ENCODE measurements around the gene TRIM69. TPM values are rescaled to one million over a fixed set of nuclear protein-coding genes. Genes with fewer than 3 reads are reported as not detected.
"Not testable (repeated sequence)": the region's sequence is repeated elsewhere in the genome, so short reads cannot be mapped to it uniquely, and the experiment has no call there.

TRIM69 gene
- total and polyA plus RNA-seq, 4 donors: 28.9 to 55.1 (median 46.1) TPM

DNA sequence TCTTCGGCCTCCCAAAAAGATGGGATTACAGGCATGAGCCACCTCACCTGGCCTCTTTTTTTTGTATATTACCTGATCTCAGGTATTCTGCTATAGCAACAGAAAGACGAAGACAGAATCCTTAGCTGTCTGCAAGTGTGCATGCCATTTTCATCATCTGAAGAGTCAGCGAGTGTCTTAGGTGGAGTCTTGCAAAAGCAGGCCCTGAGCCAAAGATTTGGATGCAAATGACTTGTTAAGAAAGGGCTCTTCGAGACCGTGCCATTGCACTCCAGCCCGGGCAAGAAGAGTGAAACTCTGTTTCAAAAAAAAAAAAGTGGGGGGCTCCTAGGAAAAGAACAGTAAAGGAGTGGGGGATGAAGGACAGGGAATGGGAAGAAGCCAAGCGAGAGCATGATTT lies 10.2 kb upstream of the TRIM69 start:
- WGBS (ENCODE audit: insufficient coverage): 69% methylated on average over 5 of the region's 7 CpGs
- Histone ChIP-seq H3K27me3 (ENCODE audit: control insufficient read depth, insufficient read depth, low read length) (no peaks in the 10 kb centered on the region), H3K4me1 (ENCODE audit: control insufficient read depth, insufficient read depth, low read length) (peaks cover 11% of the 10 kb centered on the region), H3K4me3 (ENCODE audit: low read depth, low read length) (no peak overlapping the region), H3K9me3 (ENCODE audit: control insufficient read depth, insufficient read depth, low read length) (no peaks in the 10 kb centered on the region), H3K27ac (ENCODE audit: low read depth, low read length) (peak overlapping the region; percentile 6), H3K36me3 (ENCODE audit: control insufficient read depth, insufficient read depth, low read length) (no peaks in the 10 kb centered on the region)
- no peak for DNase-seq (ENCODE audit: low read depth in 4 of 6, low spot score in 6 of 6)

DNA sequence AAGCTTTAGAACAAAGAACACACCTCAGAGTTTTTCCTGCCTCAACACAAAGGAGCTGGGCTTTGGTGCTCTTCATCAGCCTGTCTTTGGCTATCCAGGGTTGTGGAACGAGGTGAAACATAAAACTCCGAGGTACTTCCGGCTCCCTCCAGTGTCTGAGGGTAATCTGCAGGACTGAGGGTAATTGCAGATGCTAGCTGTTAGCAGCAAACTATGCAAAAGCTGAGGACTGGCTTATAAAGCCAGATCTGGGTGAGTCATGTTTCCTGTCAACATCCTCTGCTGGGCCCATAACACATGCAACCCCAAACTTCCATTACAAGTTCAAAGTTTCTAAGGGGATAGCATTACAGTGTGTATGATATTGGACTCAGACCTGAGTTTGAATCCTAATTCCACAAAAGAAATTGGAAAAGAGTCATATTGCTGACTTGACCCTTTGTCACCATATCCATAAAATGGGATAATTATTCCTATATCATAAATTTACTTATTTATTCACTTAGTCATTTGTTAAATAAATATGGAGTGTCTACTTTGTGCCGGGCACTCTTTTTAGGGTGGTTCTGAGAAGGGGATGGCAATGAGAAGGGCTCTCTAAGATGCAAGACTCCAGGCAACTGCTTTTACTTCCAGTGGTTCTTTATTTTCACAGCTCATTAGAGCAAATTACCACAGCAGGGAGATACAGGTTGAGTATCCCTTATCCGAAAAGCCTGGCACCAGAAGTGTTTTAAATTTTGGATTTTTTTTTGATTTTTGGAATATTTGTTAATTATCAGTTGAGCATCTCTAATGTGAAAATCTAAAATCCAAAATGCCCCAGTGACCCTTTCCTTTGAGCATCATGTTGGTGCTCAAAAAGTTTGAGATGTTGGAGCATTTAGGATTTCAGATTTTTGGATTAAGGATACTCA lies 9.5 kb upstream of the TRIM69 start:
- Histone ChIP-seq H3K36me3 (ENCODE audit: control insufficient read depth, insufficient read depth, low read length) (no peaks in the 10 kb centered on the region), H3K9me3 (ENCODE audit: control insufficient read depth, insufficient read depth, low read length) (no peaks in the 10 kb centered on the region), H3K4me3 (ENCODE audit: low read depth, low read length) (no peak overlapping the region), H3K4me1 (ENCODE audit: control insufficient read depth, insufficient read depth, low read length) (peaks cover 11% of the 10 kb centered on the region), H3K27ac (ENCODE audit: low read depth, low read length) (peak overlapping the region; percentile 6), H3K27me3 (ENCODE audit: control insufficient read depth, insufficient read depth, low read length) (no peaks in the 10 kb centered on the region)
- WGBS (ENCODE audit: insufficient coverage): 60% methylated on average over 2 of the region's 5 CpGs
- DNase-seq (ENCODE audit: low read depth in 4 of 6, low spot score in 6 of 6): no peak

DNA sequence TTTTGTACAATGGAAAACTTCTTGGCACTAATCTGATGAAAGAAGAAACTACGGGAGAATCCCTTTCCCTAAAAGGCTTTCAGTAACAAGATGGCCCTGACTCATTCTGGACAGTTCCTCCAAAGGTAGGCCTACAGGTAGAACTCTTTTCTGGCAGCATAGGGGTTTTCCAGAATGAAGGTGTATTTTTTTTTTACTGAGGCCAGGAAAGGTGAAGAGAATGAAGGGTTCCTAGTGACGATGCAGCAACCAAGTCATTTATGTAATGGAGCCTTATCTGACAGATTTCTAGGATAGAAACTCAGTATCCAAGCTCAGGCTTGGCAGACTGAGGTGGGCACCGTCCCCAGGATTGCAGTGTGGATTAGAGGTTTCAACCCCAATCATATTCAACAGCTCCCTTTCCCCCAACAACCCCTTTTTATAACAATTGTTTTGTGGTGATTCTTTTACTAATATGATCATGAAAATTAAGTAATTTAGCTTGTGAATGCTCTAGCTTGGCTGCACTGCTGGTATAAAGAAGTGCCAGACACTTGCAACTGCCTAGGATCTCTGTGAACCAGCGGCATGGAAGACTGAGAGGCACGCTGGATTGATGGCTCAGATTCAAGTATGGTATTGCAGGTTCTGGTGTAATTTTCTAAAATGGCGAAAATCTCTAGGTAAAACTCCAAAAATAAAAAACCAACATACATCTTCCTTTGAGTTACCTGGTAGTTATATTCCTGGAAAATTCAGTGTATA lies 8.7 kb upstream of the TRIM69 start:
- 90% methylated on average over 2 of the region's 6 CpGs for WGBS (ENCODE audit: insufficient coverage)
- no peaks in the 10 kb centered on the region for H3K9me3 ChIP-seq (ENCODE audit: control insufficient read depth, insufficient read depth, low read length)

DNA sequence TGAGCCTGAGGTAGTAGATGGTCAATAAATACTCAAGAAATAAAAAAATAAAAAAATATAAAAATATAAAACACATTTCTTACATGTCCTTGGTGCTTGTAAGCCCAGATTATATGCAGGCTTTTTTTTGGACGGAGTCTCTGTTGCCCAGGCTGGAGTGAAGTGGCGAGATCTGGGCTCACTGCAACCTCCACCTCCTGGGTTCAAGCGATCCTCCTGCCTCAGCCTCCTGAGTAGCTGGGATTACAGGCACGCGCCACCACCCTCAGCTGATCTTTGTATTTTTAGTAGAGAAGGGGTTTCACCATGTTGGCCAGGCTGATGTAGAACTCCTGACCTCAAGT lies 8.1 kb upstream of the TRIM69 start:
- H3K27ac ChIP-seq (ENCODE audit: low read depth, low read length): peak overlapping the region; percentile 99
- DNase-seq (ENCODE audit: low read depth in 4 of 6, low spot score in 6 of 6); H3K9me3 ChIP-seq (ENCODE audit: control insufficient read depth, insufficient read depth, low read length); H3K27me3 ChIP-seq (ENCODE audit: control insufficient read depth, insufficient read depth, low read length); H3K36me3 ChIP-seq (ENCODE audit: control insufficient read depth, insufficient read depth, low read length): not testable (repeated sequence)
- WGBS (ENCODE audit: insufficient coverage): 88% methylated on average over 3 of the region's 5 CpGs
- peak overlapping the region; percentile 99 for H3K4me3 ChIP-seq (ENCODE audit: low read depth, low read length)
- H3K4me1 ChIP-seq (ENCODE audit: control insufficient read depth, insufficient read depth, low read length): peaks cover 11% of the 10 kb centered on the region

More for the DNA sequence above, 8.7 kb upstream of the TRIM69 start:
- DNase-seq (ENCODE audit: low read depth in 4 of 6, low spot score in 6 of 6): no peak
- no peak overlapping the region for H3K4me3 ChIP-seq (ENCODE audit: low read depth, low read length)
- H3K4me1 ChIP-seq (ENCODE audit: control insufficient read depth, insufficient read depth, low read length): peaks cover 11% of the 10 kb centered on the region
- no peaks in the 10 kb centered on the region for H3K27me3 ChIP-seq (ENCODE audit: control insufficient read depth, insufficient read depth, low read length)
- peak overlapping the region; percentile 99 for H3K27ac ChIP-seq (ENCODE audit: low read depth, low read length)
- no peaks in the 10 kb centered on the region for H3K36me3 ChIP-seq (ENCODE audit: control insufficient read depth, insufficient read depth, low read length)

DNA sequence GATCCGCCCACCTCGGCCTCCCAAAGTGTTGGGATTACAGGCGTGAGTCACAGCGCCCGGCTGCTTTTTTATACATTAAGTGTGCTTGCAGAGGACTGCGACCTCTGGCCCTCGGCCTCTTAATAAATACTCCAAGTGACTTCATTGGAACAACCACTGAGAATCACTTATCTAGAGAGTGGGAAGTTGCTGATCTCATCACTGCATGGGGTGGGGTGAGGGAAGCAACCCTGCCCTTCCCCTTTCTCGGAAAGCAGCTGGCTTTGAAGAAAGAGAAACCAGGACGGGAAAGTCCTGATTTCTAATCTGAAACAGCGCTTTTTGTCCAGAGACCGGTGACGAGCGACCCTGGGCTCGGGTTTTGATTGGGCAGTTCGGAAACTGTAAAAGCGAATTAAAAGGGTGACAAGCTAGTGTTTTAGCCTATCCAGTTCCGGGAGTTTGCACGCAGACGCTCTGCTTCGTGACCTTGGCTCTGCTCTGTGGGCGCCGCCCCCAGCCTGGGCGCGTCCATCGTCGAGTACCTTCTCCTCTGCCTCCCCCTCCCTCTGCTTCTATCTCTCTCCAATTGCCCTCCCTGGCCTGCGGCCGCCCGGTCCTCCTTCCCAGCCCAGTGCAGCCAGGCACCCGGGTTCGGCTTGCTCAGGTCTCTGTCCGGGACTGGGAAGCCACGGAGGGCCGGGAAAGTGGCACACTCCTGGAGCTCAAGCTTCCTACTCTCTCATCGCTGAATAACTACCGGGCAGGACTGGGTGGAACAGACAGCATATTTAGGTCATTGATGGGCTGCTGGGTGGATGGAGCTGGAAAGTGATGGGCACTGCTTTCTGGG lies 7.5 kb upstream of the TRIM69 start:
- no peaks in the 10 kb centered on the region for H3K27me3 ChIP-seq (ENCODE audit: control insufficient read depth, insufficient read depth, low read length)
- H3K27ac ChIP-seq (ENCODE audit: low read depth, low read length): peak overlapping the region; percentile 99
- peaks cover 2% of the 10 kb centered on the region for H3K36me3 ChIP-seq (ENCODE audit: control insufficient read depth, insufficient read depth, low read length)
- DNase-seq (ENCODE audit: low read depth in 4 of 6, low spot score in 6 of 6): peak; percentile 90 to 99 (median 95)
- under 1% methylated on average over 31 of the region's 36 CpGs for WGBS (ENCODE audit: insufficient coverage)
- peaks cover 11% of the 10 kb centered on the region for H3K4me1 ChIP-seq (ENCODE audit: control insufficient read depth, insufficient read depth, low read length)
- H3K9me3 ChIP-seq (ENCODE audit: control insufficient read depth, insufficient read depth, low read length): no peaks in the 10 kb centered on the region
- H3K4me3 ChIP-seq (ENCODE audit: low read depth, low read length): peak overlapping the region; percentile 99

DNA sequence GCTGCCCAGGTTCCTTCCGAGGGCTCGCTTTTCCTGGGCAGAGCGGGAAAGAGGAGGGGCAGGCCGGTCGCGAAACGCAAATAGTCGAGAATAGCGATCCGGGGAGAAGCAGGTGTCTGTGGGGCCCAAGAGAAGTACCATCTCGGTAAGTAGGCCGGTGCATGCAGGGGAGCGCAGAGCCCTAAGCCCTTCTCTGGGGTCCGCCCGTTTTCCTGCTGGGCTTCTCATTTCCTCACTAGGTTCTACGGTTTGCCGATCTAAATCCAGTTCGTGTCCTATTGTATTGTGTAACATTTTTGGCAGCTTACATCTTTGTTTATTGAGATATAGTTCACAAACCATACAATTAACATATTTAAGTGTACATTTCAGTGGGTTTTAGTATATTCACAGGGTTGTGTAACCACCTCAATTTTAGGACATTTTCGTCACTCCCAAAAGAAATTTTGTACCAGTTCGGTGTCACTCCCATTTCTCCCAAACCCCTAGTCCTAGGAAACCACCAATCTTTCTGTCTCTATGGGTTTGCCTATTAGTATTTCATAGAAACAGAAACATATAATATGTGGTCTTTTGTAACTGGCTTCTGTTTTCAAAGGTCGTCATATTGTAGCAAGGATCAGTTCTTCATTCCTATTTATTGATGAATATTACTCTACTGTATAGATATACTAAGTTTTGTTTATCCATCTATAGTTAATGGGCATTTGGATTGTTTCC lies 6.8 kb upstream of the TRIM69 start:
- H3K27ac ChIP-seq (ENCODE audit: low read depth, low read length): peak overlapping the region; percentile 99
- 2% methylated on average over 13 of the region's 21 CpGs for WGBS (ENCODE audit: insufficient coverage)
- DNase-seq (ENCODE audit: low read depth in 4 of 6, low spot score in 6 of 6): no peak
- H3K9me3 ChIP-seq (ENCODE audit: control insufficient read depth, insufficient read depth, low read length): no peaks in the 10 kb centered on the region
- peak overlapping the region; percentile 99 for H3K4me3 ChIP-seq (ENCODE audit: low read depth, low read length)
- H3K36me3 ChIP-seq (ENCODE audit: control insufficient read depth, insufficient read depth, low read length): peaks cover 2% of the 10 kb centered on the region
- no peaks in the 10 kb centered on the region for H3K27me3 ChIP-seq (ENCODE audit: control insufficient read depth, insufficient read depth, low read length)
- peaks cover 11% of the 10 kb centered on the region for H3K4me1 ChIP-seq (ENCODE audit: control insufficient read depth, insufficient read depth, low read length)

DNA sequence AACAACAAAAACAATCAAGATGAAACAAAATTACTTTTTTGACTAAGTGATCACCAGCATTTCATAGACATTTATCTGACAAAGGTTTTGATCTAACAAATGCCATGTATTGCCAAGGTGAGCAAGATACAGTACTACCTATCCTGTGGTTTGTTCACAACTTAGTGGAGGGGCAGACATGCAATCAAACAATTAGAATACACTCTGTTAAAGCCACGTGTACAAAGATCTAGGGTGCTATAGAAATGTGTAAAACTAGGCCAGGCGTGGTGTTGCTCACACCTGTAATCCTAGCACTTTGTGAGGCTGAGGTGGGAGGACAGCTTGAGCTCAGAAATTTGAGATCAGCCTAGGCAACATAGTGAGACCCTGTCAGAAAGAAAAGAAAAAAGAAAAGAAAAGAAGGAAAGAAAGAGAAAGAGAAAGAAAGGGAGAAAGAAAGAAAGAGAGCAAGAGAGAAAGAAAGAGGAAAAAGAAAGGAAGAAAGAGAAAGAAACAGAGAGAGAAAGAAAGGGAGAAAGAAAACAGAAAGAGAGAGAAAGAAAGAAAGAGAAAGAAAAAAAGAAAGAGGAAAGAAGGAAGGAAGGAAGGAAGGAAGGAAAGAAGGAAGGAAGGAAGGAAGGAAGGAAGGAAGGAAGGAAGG lies 1.4 kb upstream of the TRIM69 start:
- Histone ChIP-seq H3K4me1 (ENCODE audit: control insufficient read depth, insufficient read depth, low read length) (peaks cover 5% of the 10 kb centered on the region), H3K4me3 (ENCODE audit: low read depth, low read length) (no peak overlapping the region), H3K9me3 (ENCODE audit: control insufficient read depth, insufficient read depth, low read length) (no peaks in the 10 kb centered on the region), H3K27me3 (ENCODE audit: control insufficient read depth, insufficient read depth, low read length) (no peaks in the 10 kb centered on the region), H3K36me3 (ENCODE audit: control insufficient read depth, insufficient read depth, low read length) (peaks cover 2% of the 10 kb centered on the region), H3K27ac (ENCODE audit: low read depth, low read length) (no peak overlapping the region)
- DNase-seq (ENCODE audit: low read depth in 4 of 6, low spot score in 6 of 6): no peak
- 95% methylated on average over 2 of the region's 2 CpGs for whole genome bisulfite sequencing (ENCODE audit: insufficient coverage)

DNA sequence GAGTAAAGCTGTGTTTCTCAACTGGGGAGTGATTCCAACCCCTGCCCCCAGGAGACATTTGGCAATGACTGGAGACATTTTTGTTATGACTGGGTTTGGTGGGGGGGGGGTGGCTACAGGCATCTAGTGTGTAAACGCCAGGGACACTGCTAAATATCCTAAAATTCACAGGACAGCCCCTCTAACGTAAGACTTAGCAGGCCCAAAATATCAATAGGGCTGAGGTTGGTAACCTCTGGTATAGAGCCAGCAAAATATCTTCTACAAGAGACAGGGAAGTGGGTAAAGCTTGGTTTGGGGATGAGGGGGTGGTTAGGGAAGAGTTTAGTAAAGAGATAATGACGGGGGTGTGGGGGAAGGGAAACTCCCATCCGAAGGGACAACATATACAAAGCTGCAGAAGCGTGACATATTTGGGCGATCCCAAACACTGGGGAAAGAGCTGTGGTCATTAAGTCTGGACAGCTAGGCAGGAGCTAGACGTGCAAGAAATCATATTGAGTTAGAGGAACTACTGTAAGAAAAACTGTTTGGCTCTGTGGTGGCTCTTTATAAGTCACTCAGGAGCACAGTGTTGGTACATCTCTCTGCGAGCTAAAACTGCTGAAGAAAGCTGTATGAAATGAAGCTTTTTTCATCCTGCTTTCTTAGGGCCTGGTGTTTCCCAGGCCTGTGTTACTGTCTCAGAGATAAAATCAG lies 697 bp upstream of the TRIM69 start:
- H3K27me3 ChIP-seq (ENCODE audit: control insufficient read depth, insufficient read depth, low read length): no peaks in the 10 kb centered on the region
- DNase-seq (ENCODE audit: low read depth in 4 of 6, low spot score in 6 of 6): no peak
- H3K4me3 ChIP-seq (ENCODE audit: low read depth, low read length): no peak overlapping the region
- H3K9me3 ChIP-seq (ENCODE audit: control insufficient read depth, insufficient read depth, low read length): no peaks in the 10 kb centered on the region
- H3K36me3 ChIP-seq (ENCODE audit: control insufficient read depth, insufficient read depth, low read length): peaks cover 2% of the 10 kb centered on the region
- WGBS (ENCODE audit: insufficient coverage): 53% methylated on average over 6 of the region's 8 CpGs
- peaks cover 3% of the 10 kb centered on the region for H3K4me1 ChIP-seq (ENCODE audit: control insufficient read depth, insufficient read depth, low read length)
- H3K27ac ChIP-seq (ENCODE audit: low read depth, low read length): no peak overlapping the region
